Ureter (tissue), 1 donor: ENCODE measurements around the gene PIP4K2A. TPM values are rescaled to one million over a fixed set of nuclear protein-coding genes. Genes with fewer than 3 reads are reported as not detected.
"Not testable (repeated sequence)": the region's sequence is repeated elsewhere in the genome, so short reads cannot be mapped to it uniquely, and the experiment has no call there.

Experiments
- DNase-seq: peaks from one replicate; pipeline ENCODE4 v3.0.0-alpha.2; 2020; ENCODE audit warnings: low spot score
- total RNA-seq: library from RNA; stranded (reverse); gene quantifications from one replicate; pipeline ENCODE4 v1.2.4, GENCODE V29; 2023
- donor health status: DM: yes; HTN: yes; CAD: no.

The PIP4K2A gene
- total RNA-seq, 1 donor from 2014 or later, result 36.9 TPM

- no peak for DNase-seq
These were observed 20.5 kb downstream of the PIP4K2A start for GRCh38 chr10:22693860-22694259.

GRCh38 chr10:22693371-22693784 is 21.0 kb downstream of the PIP4K2A start:
- DNase-seq, result no peak

GRCh38 chr10:22692119-22692518 is 22.3 kb downstream of the PIP4K2A start:
- DNase-seq, result not testable (repeated sequence)

GRCh38 chr10:22690614-22691431 is 23.6 kb downstream of the PIP4K2A start:
- no peak for DNase-seq

- DNase-seq, result no peak
These were observed 24.2 kb downstream of the PIP4K2A start for GRCh38 chr10:22690158-22690557.

- no peak for DNase-seq
These were observed 28.0 kb downstream of the PIP4K2A start for GRCh38 chr10:22686347-22686746.

- no peak for DNase-seq
These were observed 28.5 kb downstream of the PIP4K2A start for GRCh38 chr10:22685926-22686325.

GRCh38 chr10:22684699-22685098 is 29.7 kb downstream of the PIP4K2A start:
- DNase-seq, result no peak

- DNase-seq, result no peak
These were observed 31.3 kb downstream of the PIP4K2A start for GRCh38 chr10:22683140-22683389.

- no peak for DNase-seq
These were observed 31.9 kb downstream of the PIP4K2A start for GRCh38 chr10:22682237-22683139.

- DNase-seq, result no peak
These were observed 32.6 kb downstream of the PIP4K2A start for GRCh38 chr10:22681783-22682183.

- DNase-seq, result no peak
These were observed 33.1 kb downstream of the PIP4K2A start for GRCh38 chr10:22681301-22681700.

GRCh38 chr10:22679608-22680007 is 34.8 kb downstream of the PIP4K2A start:
- no peak for DNase-seq

GRCh38 chr10:22677333-22677732 is 37.0 kb downstream of the PIP4K2A start:
- DNase-seq, result no peak

- DNase-seq, result no peak
These were observed 37.9 kb downstream of the PIP4K2A start for GRCh38 chr10:22676435-22676834.

- DNase-seq, result no peak
These were observed 39.8 kb downstream of the PIP4K2A start for GRCh38 chr10:22674573-22674930.

GRCh38 chr10:22673785-22674572 is 40.4 kb downstream of the PIP4K2A start:
- DNase-seq, result no peak

GRCh38 chr10:22673091-22673392 is 41.3 kb downstream of the PIP4K2A start:
- DNase-seq, result no peak

GRCh38 chr10:22672319-22673090 is 41.9 kb downstream of the PIP4K2A start:
- no peak for DNase-seq

GRCh38 chr10:22670788-22671187 is 43.6 kb downstream of the PIP4K2A start:
- no peak for DNase-seq

- no peak for DNase-seq
These were observed 45.1 kb downstream of the PIP4K2A start for GRCh38 chr10:22669163-22669711.
